ENCODE measurements around the gene KLHL4. TPM values are rescaled to one million over a fixed set of nuclear protein-coding genes. Genes with fewer than 3 reads are reported as not detected.
A peak's percentile ranks its signal among the peaks of the same experiment; 100 is the strongest.

Gene KLHL4
- total and polyA plus RNA-seq, 2 of the 13 experiments (the other 11 are each of a cell fraction or from before 2014, with no cell fraction given), result 0.15 TPM; not detected in 1

GRCh38 chrX:87661761-87662160 lies 144.2 kb downstream of the KLHL4 start (continued):
- TF ChIP-seq ZNF18 (CRISPR knock-in tag; IDR thresholded peaks at IDR 0.05; ENCODE audit: insufficient replicate concordance), result no peak
- TF ChIP-seq GATAD2A (CRISPR knock-in tag; IDR thresholded peaks at IDR 0.05), result no peak
- TF ChIP-seq ZNF841 (CRISPR knock-in tag; IDR thresholded peaks at IDR 0.05; ENCODE audit: borderline replicate concordance), result no peak
- TF ChIP-seq ZBTB44 (CRISPR knock-in tag; IDR thresholded peaks at IDR 0.05), result no peak
- TF ChIP-seq IRF2 (CRISPR knock-in tag; IDR thresholded peaks at IDR 0.05), result no peak
- no peak for TF ChIP-seq POGK (CRISPR knock-in tag; conservative IDR thresholded peaks at IDR 0.05)
- TF ChIP-seq GABPB1 (CRISPR knock-in tag; IDR thresholded peaks at IDR 0.05), result no peak

- ATAC-seq, result no peak
- Histone ChIP-seq H3K9ac (ENCODE audit: insufficient read depth, low read depth, low read length) (no peak overlapping the region), H3K4me2 (ENCODE audit: low read depth, low read length) (no peak overlapping the region), H3K36me3 (replicated peaks in 1 of 2; ENCODE audit: control insufficient read depth in 1 of 2, insufficient read depth in 2 of 2, low read length in 2 of 2) (no peaks in the 10 kb centered on the region), H3K4me1 (ENCODE audit: insufficient read depth, low read length) (no peaks in the 10 kb centered on the region), H3K27me3 (ENCODE audit: control insufficient read depth in 1 of 2, insufficient read depth in 2 of 2, low read length in 2 of 2) (no peaks in the 10 kb centered on the region), H3K4me3 (replicated peaks in 1 of 3; ENCODE audit: insufficient read depth in 1 of 3, low read depth in 2 of 3, low read length in 3 of 3) (no peak overlapping the region), H2AFZ (ENCODE audit: low read length) (no peak overlapping the region), H3K9me3 (ENCODE audit: low read length) (no peaks in the 10 kb centered on the region), H3K79me2 (ENCODE audit: insufficient read depth, low read length) (no peaks in the 10 kb centered on the region), H4K20me1 (ENCODE audit: insufficient read depth, low read length) (no peaks in the 10 kb centered on the region), H3K27ac (ENCODE audit: extremely low read length, insufficient read depth, low read length) (no peak overlapping the region)
- peak; percentile 4 for FAIRE-seq
- BruUV-seq (replicated peaks), result no TSS peak
- POLR2A ChIA-PET, result no interaction called here
- DNase-seq (ENCODE audit: low spot score), result no peak
- intact Hi-C loops (cut with micrococcal nuclease; ENCODE audit: unreplicated experiment) (no loop called here), in situ Hi-C loops (cut with HindIII; ENCODE audit: extremely low pct_ligation_motif_present, low pct_unique_long_range_greater_than_20kb) (no loop called here)
- CTCF ChIA-PET (ENCODE audit: low intra/inter-chr PET ratio, low total read pairs), result no interaction called here
- TF ChIP-seq HDAC6 (IDR thresholded peaks at IDR 0.05; ENCODE audit: low read depth, low read length), result no peak
- TF ChIP-seq ZUFSP (CRISPR knock-in tag; IDR thresholded peaks at IDR 0.05; ENCODE audit: borderline replicate concordance), result no peak
- no peak for TF ChIP-seq GABPB1 (CRISPR knock-in tag; IDR thresholded peaks at IDR 0.05)
- no peak for TF ChIP-seq ONECUT2 (CRISPR knock-in tag; IDR thresholded peaks at IDR 0.05)
- no peak for TF ChIP-seq ISL2 (CRISPR knock-in tag; IDR thresholded peaks at IDR 0.05)
- TF ChIP-seq ELK4 (CRISPR knock-in tag; IDR thresholded peaks at IDR 0.05; ENCODE audit: borderline replicate concordance), result no peak
- TF ChIP-seq ZNF430 (CRISPR knock-in tag; IDR thresholded peaks at IDR 0.05), result no peak
- no peak for TF ChIP-seq ZZZ3 (CRISPR knock-in tag; IDR thresholded peaks at IDR 0.05; ENCODE audit: borderline replicate concordance)
- TF ChIP-seq ARHGAP35 (CRISPR knock-in tag; IDR thresholded peaks at IDR 0.05; ENCODE audit: borderline replicate concordance), result no peak
- no peak for TF ChIP-seq ZFP36L2 (CRISPR knock-in tag; IDR thresholded peaks at IDR 0.05)
- no peak for TF ChIP-seq MATR3 (CRISPR knock-in tag; IDR thresholded peaks at IDR 0.05)
These were observed 145.8 kb downstream of the KLHL4 start for GRCh38 chrX:87663421-87663820.
